ENCODE data around the gene LKAAEAR1.

- TF ChIP-seq ZNF639 (CRISPR knock-in tag; conservative IDR thresholded peaks at IDR 0.05), result no peak
- TF ChIP-seq EED (CRISPR knock-in tag; IDR thresholded peaks at IDR 0.05), result no peak
- TF ChIP-seq USF2 (IDR thresholded peaks at IDR 0.05; ENCODE audit: low read depth, low read length), result no peak
- TF ChIP-seq USF2 (CRISPR knock-in tag; IDR thresholded peaks at IDR 0.05; ENCODE audit: borderline replicate concordance), result no peak
- no peak for TF ChIP-seq MBD4 (IDR thresholded peaks at IDR 0.05; ENCODE audit: borderline replicate concordance, low read length)
- TF ChIP-seq ZNF776 (CRISPR knock-in tag; IDR thresholded peaks at IDR 0.05), result no peak; the same call in 1 of the 2 replicates
- no peak for TF ChIP-seq SIN3A (IDR thresholded peaks at IDR 0.05; ENCODE audit: borderline replicate concordance, low read depth, low read length)
- TF ChIP-seq FOXJ3 (CRISPR knock-in tag; IDR thresholded peaks at IDR 0.05; ENCODE audit: borderline replicate concordance), result no peak
- TF ChIP-seq FOXO4 (CRISPR knock-in tag; conservative IDR thresholded peaks at IDR 0.05), result no peak
- TF ChIP-seq IRF1 (CRISPR knock-in tag; IDR thresholded peaks at IDR 0.05; ENCODE audit: low read depth), result no peak
- peak; percentile 87; the same call in 1 of the 2 replicates for TF ChIP-seq ZBTB7A (CRISPR knock-in tag; IDR thresholded peaks at IDR 0.05)
- TF ChIP-seq JUNB (CRISPR knock-in tag; IDR thresholded peaks at IDR 0.05; ENCODE audit: borderline replicate concordance), result no peak
- TF ChIP-seq CREM (IDR thresholded peaks at IDR 0.05), result no peak
- no peak for TF ChIP-seq CREM (CRISPR knock-in tag; IDR thresholded peaks at IDR 0.05)
- no peak for TF ChIP-seq ZNF235 (CRISPR knock-in tag; IDR thresholded peaks at IDR 0.05; ENCODE audit: borderline replicate concordance)
Observed at GRCh38 chr20:64101731-64102621, 17.8 kb upstream of the LKAAEAR1 start.

All from HepG2 (cell line).